CD4-positive, alpha-beta T cell treated with Interleukin-6 for 4 hours (primary cell): Measurements from ENCODE around the gene LYSMD2.

Experiments used
- DNase-seq: peaks from one replicate; pipeline ENCODE4 v3.0.0-alpha.2; 2020; ENCODE audit warnings: mixed read lengths

Gene LYSMD2

DNA sequence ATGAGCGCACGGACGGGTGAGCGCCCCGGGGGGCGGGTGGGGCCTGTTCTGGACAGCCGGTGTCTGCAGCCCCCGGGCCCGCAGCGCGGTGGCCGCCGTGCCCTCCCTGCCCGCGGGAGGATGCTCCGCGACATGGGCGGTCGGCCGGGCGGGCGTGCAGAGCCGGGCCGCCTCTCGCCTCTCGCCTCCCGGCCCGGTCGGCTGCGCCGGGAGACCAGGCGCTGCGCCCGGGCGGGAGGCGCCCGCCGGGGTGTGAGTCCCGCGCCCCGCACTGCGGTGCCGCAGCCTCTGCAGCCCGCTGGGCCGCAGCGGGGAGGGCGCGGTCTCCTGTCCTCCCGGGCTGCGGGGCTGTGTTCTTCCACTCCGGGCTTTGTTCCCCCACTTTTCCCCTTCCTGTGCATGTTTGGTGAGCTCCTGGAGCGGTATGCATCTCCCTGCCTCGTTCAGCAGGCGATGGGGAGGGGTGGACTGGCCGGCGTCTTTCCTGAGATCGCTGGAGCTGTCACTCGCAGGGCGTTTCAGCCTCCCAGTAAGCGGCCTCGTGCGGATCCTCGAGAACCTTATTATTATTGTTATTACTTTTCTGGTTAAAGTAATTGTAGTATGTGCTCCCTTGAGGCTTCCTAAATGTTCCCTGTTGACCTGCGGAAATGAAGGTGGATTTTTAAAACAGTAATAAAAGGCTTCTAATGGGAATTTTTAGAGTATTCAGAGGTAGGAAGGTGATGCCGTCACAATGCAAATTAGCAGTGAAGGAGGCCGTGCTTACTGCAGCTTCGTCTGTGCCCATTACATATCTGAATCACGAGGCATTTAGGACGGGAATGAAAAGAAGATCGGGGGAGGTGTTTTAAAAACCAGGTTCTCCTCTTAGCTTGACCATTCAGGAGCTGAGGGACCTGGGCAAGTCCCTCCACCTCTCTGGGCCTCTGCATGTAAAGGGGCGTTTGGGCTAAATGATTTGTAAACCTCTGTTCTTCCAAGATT lies 14.5 kb upstream of the LYSMD2 start:
- DNase-seq = peak; percentile 25

DNA sequence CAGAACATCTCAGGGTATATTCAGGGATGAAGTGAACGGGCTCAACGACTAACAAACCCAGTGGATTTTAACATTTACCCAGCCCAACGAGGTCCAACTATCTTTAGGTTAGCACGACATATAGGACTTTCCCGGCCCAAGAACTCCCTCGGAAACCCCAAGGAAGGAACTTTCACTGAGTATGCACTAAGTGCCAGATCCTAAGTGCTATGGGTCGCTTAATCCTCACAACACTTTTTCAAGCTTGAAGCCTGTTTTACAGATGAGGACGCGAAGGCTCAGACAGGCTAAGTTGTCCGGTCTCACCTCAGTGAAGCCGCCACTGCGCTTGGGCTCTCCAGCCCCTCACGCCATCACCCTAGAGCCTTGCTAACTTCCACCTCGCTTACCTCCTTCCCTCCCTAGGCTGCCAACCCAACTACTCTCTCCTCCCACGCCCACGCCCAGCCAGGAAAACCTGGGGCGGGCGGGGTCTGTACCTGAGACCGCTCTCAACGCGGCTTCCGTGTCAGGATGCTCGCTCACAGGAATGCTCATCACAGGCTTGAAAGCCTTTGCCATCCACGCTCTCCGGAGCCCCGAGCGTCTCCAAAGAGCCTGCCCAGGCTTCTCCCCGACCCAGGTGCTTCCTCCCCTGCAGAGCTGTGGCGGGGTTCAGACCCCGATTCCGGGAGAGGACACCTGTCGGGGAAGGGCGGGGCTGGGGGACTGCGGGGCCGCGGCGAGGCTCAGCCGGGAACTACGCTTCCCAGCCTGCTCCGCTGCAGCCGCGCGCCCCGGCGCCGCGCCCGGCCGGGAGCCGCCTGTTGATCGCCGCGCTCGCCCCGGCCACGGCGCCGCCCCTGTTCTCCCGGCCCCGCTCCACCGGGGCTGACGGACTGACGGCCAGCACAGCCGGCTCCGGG lies 13.6 kb upstream of the LYSMD2 start, which contains the start of gene TMOD2:
Gene TMOD2 (plus strand): TSS at position 806 of the 905 bp plus-strand sequence. CDS start 14,845 bp downstream, outside the sequence.
- DNase-seq = peak; percentile 74

DNA sequence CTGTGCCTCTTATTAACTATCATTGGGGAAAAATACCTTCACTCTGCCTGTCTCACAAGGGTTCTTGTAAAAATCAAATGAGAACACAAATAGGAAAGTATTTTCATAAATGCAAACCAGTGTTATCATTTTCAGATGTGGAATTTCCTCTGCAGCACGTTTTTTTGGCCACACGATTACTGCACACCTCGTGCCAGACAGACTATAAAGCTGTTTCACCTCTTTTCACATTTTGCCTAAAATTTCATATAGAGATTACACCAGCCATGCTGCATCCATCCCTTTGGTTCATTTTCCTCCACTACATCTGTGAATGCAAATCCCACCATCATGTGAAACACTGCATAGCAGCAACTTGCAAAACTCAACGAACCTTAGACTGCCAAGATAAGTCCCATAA lies 12.7 kb upstream of the LYSMD2 start:
- DNase-seq = no peak

- no peak for DNase-seq
Observed at GRCh38 chr15:51749307-51749706, 11.9 kb upstream of the LYSMD2 start.

- DNase-seq = no peak
Observed at GRCh38 chr15:51739061-51739712, 1.7 kb upstream of the LYSMD2 start.

- no peak for DNase-seq
Observed at GRCh38 chr15:51738553-51738952, 1.1 kb upstream of the LYSMD2 start.

DNA sequence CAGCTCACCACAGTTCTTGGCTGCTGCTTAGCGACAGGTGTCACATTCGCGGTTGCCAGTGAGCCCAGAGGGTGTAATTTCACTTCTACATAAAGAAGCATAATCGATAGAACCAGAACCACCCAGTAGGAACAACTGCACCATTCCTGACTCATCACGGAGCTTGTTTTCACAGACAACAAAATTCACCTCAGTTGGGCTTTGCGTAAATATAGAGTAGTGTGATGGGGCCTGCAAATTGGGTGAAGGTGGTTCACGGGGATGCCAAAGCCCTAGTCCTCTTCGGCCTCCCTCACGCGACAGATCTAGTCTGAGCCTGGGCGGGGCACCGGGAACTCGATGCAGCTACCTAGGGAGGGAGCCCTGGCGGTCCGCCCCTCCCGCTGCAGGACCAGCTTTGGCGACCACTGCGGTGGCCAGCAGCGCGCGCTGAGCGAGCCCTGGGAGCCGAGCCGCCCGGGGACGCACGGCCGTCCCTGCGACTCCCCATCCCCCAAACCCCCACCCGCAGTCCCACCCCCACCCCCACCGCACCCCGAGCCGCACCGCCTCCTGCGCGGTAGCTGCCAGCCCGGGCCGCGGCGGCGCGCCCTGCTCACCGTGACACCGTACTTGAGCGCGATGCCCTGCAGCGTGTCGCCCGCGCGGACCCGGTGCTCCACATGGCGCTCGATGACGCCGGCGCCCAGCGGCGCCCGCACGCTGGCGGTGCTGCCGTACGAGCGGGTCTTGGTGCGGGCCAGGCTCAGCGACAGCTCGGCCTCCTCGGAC lies 519 bp downstream of the LYSMD2 start:
- DNase-seq = peak; percentile 72

GRCh38 chr15:51736069-51736468 lies 1.4 kb downstream of the LYSMD2 start:
- DNase-seq = no peak

GRCh38 chr15:51735228-51736010 lies 2.0 kb downstream of the LYSMD2 start:
- peak; percentile 64 for DNase-seq

- no peak for DNase-seq
Observed at GRCh38 chr15:51732646-51733045, 4.8 kb downstream of the LYSMD2 start.

DNA sequence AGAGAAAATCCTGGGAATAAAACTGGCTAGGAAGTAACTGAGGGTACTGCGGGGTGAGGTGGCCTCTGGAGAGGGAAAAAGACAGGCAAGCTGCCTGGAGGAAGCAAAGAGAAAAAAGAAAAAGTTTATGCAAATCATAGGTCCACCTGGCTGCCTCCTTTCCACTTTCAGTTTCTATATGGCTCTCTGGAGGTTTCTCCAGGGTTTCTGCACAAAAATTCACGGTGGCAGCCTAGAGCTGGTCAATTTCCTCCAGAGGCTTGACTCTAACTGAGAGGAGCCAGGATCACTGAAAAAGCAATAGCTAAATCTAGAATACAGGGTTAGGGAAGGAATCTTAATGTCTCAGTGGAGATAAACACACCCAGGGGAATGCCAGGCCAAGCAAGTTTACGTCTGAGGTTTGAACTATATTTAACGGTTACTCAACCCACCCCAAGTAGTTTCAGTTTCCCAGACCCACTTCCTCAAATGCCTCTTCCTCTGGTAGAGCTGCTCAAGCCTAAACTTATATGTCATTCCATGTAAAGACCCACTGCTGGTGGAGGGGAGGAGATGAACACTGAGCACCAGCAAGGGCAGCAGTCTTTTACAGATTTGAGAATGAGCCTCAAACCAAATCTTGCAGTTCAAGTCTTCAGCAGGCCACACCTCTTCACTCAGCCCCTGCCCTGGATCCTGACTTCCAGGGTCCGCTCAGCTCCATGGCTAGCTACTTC lies 5.7 kb downstream of the LYSMD2 start:
- DNase-seq = peak; percentile 44

DNA sequence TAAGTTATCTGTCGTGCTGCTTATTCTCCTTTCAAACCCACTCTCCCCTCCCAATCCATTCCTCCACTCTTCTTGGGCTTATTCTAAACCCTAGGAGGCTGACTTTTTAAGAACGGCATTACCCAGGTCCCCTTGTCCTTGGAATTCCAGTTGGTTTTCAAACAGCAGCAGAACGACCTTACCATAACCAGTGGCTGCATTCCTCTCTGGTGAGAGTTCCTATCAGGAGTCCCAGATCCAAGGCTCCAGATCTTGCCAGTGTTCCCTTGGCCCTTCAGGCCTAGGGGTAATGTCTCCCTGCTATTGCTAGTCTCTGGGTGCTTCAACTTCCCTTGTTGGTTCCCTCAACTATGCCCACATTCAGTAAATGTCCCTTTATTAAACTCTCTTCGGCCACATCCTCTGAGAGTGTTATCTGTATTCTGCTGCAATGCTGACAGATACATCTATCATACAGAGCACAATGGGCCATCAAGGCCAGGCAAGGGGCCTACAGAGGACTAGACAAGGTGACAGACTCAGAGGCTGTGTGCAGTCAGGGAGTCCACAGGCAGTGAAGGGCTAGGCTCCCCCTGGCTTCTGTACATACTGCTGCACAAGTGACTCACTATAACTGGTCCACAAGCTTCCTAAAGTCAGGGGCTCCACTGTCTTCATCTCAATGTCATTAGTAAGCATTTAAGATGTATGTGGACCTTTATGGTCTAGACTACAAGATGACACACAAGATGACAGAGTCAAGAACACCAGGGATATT lies 10.1 kb downstream of the LYSMD2 start:
- peak; percentile 44 for DNase-seq

DNA sequence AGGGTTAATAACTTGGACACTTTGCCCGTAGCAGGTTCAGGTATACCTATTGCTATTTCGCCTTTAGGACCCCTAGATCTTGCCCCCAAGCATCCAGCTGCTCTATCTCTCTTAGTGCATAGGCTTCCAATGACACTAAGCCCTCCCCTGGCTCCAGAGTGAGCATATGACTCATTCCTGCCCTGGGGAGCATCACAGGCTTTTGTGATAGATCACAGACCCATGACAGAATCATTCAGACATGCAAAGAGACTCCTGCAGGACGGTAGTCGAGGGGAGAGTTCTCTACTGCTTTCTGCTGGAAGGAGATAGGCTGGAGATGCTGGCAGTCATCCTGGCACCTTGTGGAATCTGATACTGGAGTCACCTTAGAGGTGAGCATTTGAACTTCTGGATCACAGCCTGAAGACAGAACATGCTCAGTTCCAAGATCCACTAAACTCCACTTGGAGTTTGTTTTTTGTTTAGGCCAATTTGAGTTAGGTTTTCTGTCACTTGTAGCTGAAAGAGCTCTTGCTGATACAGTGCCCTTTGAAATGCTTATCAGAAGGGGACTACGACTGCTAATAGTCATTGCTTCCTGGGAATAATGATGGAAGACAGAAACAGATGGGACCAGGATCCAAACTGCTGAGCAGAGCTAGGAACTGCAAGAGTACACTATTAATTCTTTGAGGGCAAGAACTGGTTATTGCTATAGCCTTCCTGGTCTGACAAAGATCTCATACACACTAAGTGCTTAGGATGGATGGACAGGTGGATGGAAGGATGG lies 11.0 kb downstream of the LYSMD2 start:
- DNase-seq = peak; percentile 65

GRCh38 chr15:51724673-51725072 lies 12.8 kb downstream of the LYSMD2 start:
- no peak for DNase-seq

DNA sequence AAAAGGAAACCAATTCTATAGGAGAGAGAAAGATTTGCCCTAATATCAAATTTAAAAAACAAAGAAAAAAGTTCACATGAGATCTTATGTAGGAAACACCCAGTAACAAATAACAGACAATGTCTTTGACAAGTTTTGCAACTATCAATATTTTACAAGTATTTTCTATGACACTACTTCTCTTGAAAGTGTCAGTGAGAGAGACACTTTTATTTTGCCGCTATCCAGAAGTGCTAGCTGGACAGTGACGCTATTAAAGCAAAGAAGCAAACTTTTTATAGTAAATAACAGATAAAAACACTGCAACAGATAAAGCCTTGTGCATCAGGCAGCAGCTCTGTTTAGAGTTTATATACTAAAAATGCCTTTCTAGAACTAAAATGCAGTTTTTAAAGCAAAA lies 13.3 kb downstream of the LYSMD2 start:
- DNase-seq = no peak

GRCh38 chr15:51721199-51721960 lies 16.1 kb downstream of the LYSMD2 start:
- no peak for DNase-seq

DNA sequence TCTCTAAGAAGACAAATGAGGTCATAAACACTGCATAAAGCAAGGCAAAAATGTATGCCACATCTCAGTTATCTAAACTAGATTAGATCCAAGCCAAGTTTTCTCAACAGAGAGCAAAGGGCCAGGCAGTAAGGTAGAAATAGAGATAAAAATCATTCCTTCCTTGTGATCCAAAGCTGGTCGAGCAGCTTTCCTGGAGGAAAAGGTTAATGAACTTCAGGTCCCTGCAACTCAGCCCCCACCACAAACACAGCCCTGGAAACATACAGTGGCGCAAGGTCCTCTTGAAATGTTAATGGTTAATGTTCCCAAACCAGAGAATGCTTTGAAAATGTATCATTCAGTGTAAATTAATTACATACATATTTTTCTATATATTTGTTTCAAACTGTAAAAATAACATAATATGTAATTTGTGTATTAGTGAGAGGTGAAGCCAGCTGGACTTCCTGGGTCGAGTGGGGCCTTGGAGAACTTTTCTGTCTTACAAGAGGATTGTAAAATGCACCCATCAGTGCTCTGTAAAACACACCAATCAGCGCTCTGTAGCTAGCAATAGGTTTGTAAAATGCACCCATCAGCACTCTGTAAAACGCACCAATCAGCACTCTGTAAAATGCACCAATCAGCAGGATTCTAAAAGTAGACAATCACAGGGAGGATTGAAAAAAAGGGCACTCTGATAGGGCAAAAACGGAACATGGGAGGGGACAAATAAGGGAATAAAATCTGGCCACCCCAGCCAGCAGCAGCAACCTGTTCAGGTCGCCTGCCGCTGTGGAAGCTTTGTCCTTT lies 17.1 kb downstream of the LYSMD2 start:
- DNase-seq = no peak
